Sigmoid colon (tissue), 3 donors: ENCODE measurements around the gene ADARB2.

Source experiments
- CTCF ChIP-seq, 4 experiments: fragments of 450-650 bp in 3 of 4; fragments of 200-600 bp in 1 of 4; IDR thresholded peaks; one replicate each; pipeline ENCODE4 v1.5.1; 2016 to 2019; ENCODE audit warnings: antibody characterized with exemption in 4 of 4, mild to moderate bottlenecking in 3 of 4, moderate library complexity in 2 of 4
- POLR2A ChIP-seq, 2 donors: fragments of 450-650 bp; IDR thresholded peaks; one replicate each; pipeline ENCODE4 v1.6.1; 2016; ENCODE audit warnings: antibody characterized with exemption in 2 of 2, mild to moderate bottlenecking in 2 of 2, moderate library complexity in 2 of 2

GRCh38 chr10:1577373-1577770 lies 160.0 kb downstream of the ADARB2 start:
- TF ChIP-seq CTCF (IDR thresholded peaks at IDR 0.05), result no peak
- TF ChIP-seq POLR2A (IDR thresholded peaks at IDR 0.05), result no peak
